HG03175 (cell line): Measurements from ENCODE around the gene SLC37A1.

Experiments used
- ATAC-seq: cut with Tn5 transposase; IDR thresholded peaks from one replicate; pipeline ENCODE4 v1.9.1; 2021; ENCODE audit warnings: mild to moderate bottlenecking, moderate library complexity; ENCODE audit not compliant: unreplicated experiment

Gene SLC37A1

DNA sequence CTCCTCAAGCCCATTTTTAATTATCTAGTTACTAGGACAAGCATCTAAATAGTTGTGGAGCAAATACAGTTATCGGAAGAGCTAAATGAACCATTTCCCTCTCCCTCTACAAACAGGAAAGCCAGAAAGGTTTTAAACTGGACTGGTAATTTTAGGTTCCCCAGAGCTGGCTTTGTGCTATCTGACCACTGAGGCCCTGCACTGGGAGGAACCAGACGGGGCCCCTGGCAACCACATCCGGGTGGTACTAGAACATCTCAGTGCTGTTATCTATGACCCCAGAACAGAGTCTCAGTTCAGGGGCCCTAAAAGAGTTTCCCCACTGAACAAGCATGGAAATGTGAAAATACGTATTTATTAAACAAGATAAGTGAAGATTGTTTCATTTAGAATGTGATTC lies 9.9 kb upstream of the SLC37A1 start:
- ATAC-seq: no peak

GRCh38 chr21:42505090-42505726 lies 8.4 kb upstream of the SLC37A1 start:
- ATAC-seq: peak; percentile 95

GRCh38 chr21:42507418-42507817 lies 6.2 kb upstream of the SLC37A1 start:
- no peak for ATAC-seq

GRCh38 chr21:42508371-42508770 lies 5.3 kb upstream of the SLC37A1 start:
- ATAC-seq: no peak

DNA sequence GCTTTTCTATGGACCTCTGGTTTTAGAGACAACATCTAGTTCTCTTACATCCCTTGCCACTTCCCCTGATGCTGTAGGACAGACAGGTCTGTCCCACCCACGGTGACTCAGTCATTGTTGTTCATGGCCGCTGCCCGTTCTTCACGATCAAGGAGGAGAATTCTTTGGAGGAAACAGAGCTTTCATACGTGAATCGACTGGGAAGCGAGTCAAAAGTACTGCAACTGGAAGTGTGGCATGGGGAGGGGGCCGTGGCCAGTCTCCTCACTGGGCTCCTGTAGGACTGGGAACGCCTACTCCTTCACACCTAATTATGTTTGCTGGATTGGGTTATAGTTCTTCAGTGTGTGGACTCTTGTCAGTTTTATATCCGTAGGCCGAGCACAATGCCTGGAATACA lies 4.4 kb upstream of the SLC37A1 start:
- ATAC-seq: no peak

DNA sequence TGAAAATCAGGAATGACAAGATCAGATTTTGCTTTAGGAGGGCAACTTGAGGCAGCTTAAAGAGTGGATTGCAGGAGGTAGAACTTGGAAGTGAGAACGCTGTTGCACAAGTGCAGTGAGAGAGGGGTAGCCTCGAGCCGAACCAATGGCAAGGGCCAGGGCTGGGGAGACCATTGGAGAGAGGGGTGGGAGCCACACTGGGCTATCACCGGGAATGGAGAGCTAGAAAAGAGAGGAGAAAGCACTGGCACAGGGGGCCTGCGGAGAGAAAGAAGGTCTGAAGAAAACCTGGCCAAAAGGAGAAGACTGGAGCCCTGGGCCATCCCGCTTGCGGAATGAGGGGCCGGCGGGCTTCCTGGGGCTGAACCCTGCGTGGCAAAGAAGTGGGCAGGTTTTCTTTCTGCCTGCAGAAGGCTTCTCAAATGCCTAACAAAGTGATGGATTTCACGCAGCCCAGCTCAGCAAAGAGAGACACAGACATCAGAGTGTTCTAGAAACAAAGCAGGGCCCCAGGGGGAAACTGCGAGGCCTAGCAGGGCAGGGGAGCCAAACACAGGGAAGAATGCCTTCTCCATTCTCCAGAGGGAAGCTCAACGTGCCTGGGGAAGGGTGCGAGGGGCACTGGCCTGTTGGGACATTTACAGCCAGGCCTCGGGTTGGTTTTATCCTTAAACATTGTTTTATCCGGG lies 1.2 kb upstream of the SLC37A1 start:
- ATAC-seq: no peak

DNA sequence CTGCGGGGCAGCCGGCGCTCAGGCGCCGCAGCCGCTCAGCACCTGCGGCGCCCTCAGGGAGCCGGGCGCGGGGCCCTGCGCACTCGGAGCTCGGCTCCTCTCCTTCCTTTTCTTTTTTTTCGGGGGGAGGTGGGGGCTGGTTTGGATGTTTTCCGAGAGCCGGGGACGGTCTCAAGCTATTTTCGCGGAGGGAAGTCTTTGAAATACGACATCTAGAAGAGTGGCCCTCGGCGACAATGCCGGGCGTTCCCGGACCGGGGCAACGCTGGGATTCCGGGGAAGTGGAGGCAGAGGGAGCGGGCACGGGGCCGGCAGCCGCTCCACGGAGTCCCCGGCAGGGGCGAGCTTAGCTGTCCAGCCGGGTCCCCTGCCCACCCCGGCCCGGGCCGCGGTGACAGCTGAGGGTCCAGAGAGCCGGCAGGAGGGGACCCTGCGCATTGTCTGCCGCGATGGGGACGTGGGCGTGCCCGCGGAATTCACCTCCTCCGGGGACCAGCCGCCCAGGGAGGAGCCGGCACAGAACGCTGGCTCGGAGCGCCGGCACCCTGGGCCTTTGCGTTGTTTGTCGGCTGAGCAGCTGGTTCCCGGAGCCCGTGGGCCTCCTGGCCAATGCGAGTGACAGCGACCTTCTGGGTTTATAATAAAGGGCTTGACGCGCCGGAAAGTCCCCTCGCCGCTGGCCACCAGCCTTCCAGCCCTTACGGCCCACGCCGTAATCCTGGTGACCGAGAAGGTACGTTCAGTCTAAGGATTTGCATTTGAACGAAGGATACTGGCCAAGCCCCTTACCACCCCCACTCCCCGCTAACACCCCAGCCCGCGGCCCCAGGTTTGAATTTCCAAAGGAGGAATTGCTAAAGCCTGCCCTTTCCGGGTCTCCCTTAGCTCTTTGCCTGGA lies 582 bp downstream of the SLC37A1 start:
- ATAC-seq: peak; percentile 47

- no peak for ATAC-seq
Observed at GRCh38 chr21:42514883-42515228, 1.2 kb downstream of the SLC37A1 start.

DNA sequence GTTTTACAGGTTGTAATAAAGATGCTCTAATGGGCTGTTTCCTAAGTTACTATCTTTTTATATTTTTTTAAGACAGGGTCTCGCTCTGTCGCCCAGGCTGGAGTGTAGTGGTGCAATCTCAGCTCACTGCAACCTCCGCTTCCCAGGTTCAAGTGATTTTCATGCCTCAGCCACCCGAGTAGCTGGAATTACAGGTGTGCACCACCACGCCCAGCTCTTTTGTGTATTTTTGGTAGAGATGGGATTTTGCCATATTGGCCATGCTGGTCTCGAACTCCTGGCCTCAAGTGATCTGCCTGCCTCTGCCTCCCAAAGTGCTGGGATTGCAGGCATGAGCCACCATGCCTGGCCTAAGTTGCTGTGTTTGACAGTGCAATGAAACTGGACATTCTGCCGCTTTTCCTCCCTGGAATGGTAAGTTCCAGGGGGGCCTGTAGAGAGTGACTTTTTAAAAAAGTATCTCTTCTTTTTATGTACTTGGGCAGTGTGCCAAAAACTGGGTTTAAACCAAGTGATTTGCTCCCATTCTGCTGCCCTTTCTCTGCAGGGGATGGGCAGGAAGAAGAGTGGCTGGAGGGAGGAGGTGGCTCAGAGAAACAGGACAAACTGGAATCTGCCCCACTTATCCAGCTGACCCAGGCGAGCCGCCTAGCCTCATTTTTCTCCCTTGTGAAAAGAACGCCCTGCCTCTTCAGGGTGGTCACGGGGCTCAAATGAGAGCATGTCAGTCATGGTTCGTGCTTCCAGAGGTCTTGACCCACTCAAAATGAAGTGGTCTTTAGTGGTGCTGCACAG lies 2.3 kb downstream of the SLC37A1 start:
- no peak for ATAC-seq

DNA sequence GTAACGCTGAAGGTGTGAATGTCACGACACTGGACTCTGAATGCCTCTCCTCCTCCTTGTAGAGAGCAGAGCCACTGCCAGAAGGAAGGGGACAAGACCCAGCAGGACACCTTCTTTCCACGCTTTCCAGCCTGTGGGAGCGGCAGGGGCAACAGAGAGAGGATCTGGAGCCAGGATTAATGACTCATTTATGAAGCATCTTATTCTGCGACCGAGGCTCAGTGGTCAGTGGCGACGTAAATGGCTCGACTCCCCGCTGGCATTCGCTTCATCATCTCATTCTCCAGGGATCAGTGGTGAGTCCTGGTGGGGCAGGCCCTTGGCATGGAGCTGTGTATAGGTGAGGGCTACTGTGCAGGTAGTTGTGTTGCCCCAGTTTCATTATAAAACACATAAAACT lies 4.6 kb downstream of the SLC37A1 start:
- ATAC-seq: no peak

DNA sequence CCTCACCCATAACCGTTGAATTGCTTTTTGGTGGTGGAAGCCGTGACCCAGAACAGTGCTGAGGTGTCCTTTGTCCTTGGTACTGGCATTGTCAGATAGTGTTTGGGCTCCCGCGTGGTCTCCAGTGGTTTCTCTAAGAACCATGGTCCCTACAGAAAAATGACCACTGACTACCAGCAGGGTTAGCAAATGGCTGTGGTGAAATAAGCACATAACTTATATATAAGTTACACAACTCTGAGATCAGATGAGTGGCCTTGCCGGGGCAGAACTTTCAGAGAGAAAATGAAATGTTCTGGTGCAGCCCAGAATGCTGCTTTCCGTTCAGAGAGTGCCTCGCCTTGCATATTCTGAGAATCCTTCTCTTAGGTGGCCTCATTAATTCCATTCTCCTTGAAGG lies 5.0 kb downstream of the SLC37A1 start:
- no peak for ATAC-seq

- no peak for ATAC-seq
Observed at GRCh38 chr21:42520628-42521253, 7.1 kb downstream of the SLC37A1 start.

DNA sequence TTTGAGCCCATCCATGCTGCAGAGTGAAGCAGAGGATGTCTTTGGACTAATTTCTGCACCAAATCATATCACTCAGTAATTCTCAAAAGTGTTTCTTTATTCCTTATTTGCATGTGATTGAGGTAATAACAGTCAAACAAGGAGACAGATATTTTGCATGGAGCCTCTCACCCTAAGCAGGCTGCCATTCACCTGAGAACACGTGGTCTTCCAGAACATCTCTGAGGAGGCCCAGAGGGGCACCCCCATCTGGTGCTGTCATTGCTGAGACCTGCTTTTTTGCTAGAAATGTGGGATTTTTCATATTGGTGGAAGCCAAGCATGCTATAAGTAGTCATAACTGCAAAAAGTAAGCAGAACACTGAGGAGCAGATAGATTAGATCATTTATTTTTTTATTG lies 7.7 kb downstream of the SLC37A1 start:
- no peak for ATAC-seq

- ATAC-seq: no peak
Observed at GRCh38 chr21:42521805-42522204, 8.2 kb downstream of the SLC37A1 start.

DNA sequence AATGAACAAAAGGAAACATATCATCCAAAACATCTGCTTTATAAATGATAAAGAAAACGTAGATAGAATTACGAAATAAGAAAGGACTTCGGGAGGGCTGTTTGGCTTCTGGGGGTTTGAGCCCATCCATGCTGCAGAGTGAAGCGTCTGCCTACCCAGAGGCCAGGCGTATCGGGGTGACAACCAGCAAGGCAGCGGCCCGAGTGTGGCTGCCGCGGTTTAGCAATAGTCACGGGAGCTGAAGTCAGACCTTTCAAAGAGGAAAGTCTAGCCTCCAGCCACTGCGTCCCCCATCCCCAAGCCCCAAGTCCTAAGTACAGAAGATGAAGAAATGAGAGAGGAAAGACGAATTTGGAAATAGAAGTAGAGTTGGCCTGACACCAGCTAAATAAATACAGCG lies 8.6 kb downstream of the SLC37A1 start:
- no peak for ATAC-seq

- no peak for ATAC-seq
Observed at GRCh38 chr21:42522771-42523170, 9.1 kb downstream of the SLC37A1 start.

DNA sequence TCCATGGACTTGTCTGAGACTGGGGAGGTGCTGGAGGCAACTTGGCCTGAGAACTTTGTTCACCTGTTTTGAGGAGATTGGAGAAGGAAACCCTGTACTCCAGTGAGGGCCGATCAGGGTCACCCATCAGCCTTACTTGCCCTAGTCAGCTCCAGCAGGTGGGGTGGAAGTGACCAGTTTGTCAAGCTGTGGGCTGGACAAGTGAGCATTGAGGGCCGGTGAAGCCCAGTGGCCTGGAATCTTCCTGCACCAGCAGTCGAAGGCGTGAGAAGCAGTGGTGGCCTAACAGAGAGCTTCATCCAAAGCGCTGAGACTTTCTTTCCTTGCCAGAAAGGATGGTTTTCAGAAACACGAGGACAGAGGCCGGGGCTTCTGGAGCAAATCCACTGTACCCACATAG lies 9.6 kb downstream of the SLC37A1 start:
- ATAC-seq: no peak

GRCh38 chr21:42523941-42524340 lies 10.3 kb downstream of the SLC37A1 start:
- ATAC-seq: no peak

DNA sequence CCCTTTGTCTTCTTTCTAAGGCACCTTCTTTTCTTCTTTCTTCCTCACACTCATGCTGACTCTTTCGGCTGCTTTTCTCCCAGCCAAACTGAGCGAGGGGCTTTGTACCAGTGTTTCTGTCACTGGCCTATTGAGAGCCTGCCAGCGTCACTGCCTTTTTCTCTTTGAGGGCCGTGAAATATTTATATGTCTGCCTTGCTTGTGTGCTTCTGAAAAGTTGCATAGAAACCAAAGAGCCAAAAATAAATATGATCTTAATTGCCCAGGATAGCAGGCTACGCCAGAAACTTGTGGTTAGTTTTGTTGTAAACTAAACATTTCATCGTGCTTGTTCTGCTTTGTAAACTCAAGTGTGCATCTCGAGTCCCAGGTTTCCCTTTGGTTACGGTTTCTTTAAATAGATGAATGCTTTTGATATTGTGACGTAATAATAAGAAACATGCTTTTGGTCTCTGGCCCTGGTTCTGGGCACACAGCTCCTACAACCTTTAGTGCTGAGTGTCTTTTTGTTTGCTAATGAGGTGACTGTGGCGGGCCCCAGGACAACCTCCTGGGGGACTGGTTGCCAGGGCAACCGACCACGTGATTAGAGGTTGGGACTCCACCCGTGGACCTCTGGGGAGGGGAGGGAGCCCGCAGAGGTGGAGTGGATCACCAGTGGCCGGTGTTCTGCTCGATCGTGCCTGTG lies 10.8 kb downstream of the SLC37A1 start:
- peak; percentile 72 for ATAC-seq

- no peak for ATAC-seq
Observed at GRCh38 chr21:42525029-42525581, 11.5 kb downstream of the SLC37A1 start.
